Endothelial cell of umbilical vein (primary cell): ENCODE results near the gene FAM180A. TPM values are rescaled to one million over a fixed set of nuclear protein-coding genes. Genes with fewer than 3 reads are reported as not detected.

ENCODE experiments used
- BruUV-seq: library from RNA; stranded (reverse); fragments of 400-500 nt; replicated peaks from 2 replicates; lab custom pipeline; 2021; lab: Mats Ljungman, UMichigan
- CTCF ChIA-PET: fragments of 300-600, 350-600 bp; sonication (Branson Sonifier 250); formaldehyde crosslinking; loops from one replicate; lab custom pipeline; 2021; ENCODE audit warnings: antibody characterized with exemption, inconsistent platforms; lab: Charles Lee
- POLR2A ChIA-PET: fragments of 300-600, 350-600 bp; sonication (Branson Sonifier 250); formaldehyde crosslinking; loops from one replicate; lab custom pipeline; 2021; ENCODE audit warnings: antibody characterized with exemption, inconsistent platforms; lab: Charles Lee
- DNase-seq: peaks from one replicate; pipeline ENCODE4 v3.0.0-alpha.2; 2011; ENCODE audit warnings: low read depth, low spot score
- FAIRE-seq: peaks from 2 replicates; lab custom pipeline; 2011; peaks lifted over from hg19 to GRCh38; lab: Jason Lieb, UNC
- H2AFZ ChIP-seq: 2 replicates; pipeline ENCODE4 v1.6.0; 2012; ENCODE audit warnings: low read depth, low read length, control low read depth, inconsistent platforms
- H3K27ac ChIP-seq: 2 replicates; pipeline ENCODE4 v1.5.1; 2011; ENCODE audit warnings: low read depth, mild to moderate bottlenecking, control low read depth, low read length, moderate library complexity; ENCODE audit not compliant: insufficient read depth
- H3K27me3 ChIP-seq, 2 experiments: 2 replicates each; pipeline versions ENCODE4 v1.6.0 to v1.6.1; 2011; ENCODE audit warnings: low read length in 2 of 2, mixed read lengths in 1 of 2; ENCODE audit not compliant: control insufficient read depth in 2 of 2, insufficient read depth in 2 of 2
- H3K36me3 ChIP-seq, 2 experiments: 2 replicates in 1 of 2; 3 replicates in 1 of 2; pipeline ENCODE4 v1.5.1; 2011; ENCODE audit warnings: low read length in 2 of 2, mild to moderate bottlenecking in 1 of 2, moderate library complexity in 1 of 2; ENCODE audit not compliant: control insufficient read depth in 2 of 2, insufficient read depth in 2 of 2; ENCODE audit errors: extremely low read depth in 1 of 2
- H3K4me1 ChIP-seq: 3 replicates; pipeline ENCODE4 v1.5.1; 2011; ENCODE audit warnings: mild to moderate bottlenecking, low read length; ENCODE audit not compliant: control insufficient read depth, insufficient read depth; ENCODE audit errors: extremely low read depth
- H3K4me2 ChIP-seq: 2 replicates; pipeline ENCODE4 v1.6.1; 2011; ENCODE audit warnings: low read length, control low read depth, mixed read lengths; ENCODE audit not compliant: insufficient read depth
- H3K4me3 ChIP-seq, 3 experiments: fragments of 200-600 bp in 1 of 3; sonication (generic), shearing (Covaris generic) in 1 of 3; replicated peaks in 1 of 3; 2 replicates each; pipeline ENCODE4 v1.5.1; 2011 to 2016; ENCODE audit warnings: control low read depth in 3 of 3, low read length in 3 of 3, mild to moderate bottlenecking in 2 of 3, inconsistent platforms in 1 of 3, low read depth in 1 of 3, moderate library complexity in 1 of 3; ENCODE audit not compliant: insufficient read depth in 1 of 3
- H3K79me2 ChIP-seq: 2 replicates; pipeline ENCODE4 v1.6.0; 2012; ENCODE audit warnings: low read length, inconsistent platforms; ENCODE audit not compliant: control insufficient read depth, insufficient read depth
- H3K9ac ChIP-seq: replicated peaks from 2 replicates; pipeline ENCODE3; 2011; ENCODE audit warnings: low read length, control low read depth; ENCODE audit not compliant: insufficient read depth; ENCODE audit errors: extremely low read depth
- H3K9me1 ChIP-seq: replicated peaks from 3 replicates; pipeline ENCODE4 v1.6.0; 2011; ENCODE audit warnings: mild to moderate bottlenecking, low read length; ENCODE audit not compliant: control insufficient read depth, insufficient read depth; ENCODE audit errors: extremely low read depth
- H3K9me3 ChIP-seq: replicated peaks from 2 replicates; pipeline ENCODE4 v1.5.1; 2012; ENCODE audit warnings: low read length, inconsistent platforms; ENCODE audit not compliant: control insufficient read depth, insufficient read depth
- H4K20me1 ChIP-seq: replicated peaks from 2 replicates; pipeline ENCODE3; 2011; ENCODE audit warnings: mild to moderate bottlenecking, low read length; ENCODE audit not compliant: control insufficient read depth, insufficient read depth; ENCODE audit errors: extremely low read depth
- CTCF ChIP-seq, 2 donors: IDR thresholded peaks; 1 replicate in 1 of 2; 2 replicates in 1 of 2; pipeline ENCODE4 v1.5.1; 2011; ENCODE audit warnings: low read length in 2 of 2, mild to moderate bottlenecking in 2 of 2, moderate library complexity in 2 of 2, control low read depth in 1 of 2, inconsistent platforms in 1 of 2, low read depth in 1 of 2; ENCODE audit not compliant: insufficient read depth in 1 of 2; ENCODE audit errors: extremely low read depth in 1 of 2
- EZH2 ChIP-seq: IDR thresholded peaks from 2 replicates; pipeline ENCODE4 v1.6.1; 2012; ENCODE audit warnings: borderline replicate concordance, low read depth, mild to moderate bottlenecking, moderate library complexity, low read length, inconsistent platforms; ENCODE audit not compliant: severe bottlenecking
- FOS ChIP-seq: IDR thresholded peaks from 2 replicates; pipeline ENCODE4 v1.6.1; 2011; ENCODE audit warnings: mild to moderate bottlenecking, low read length, moderate library complexity, borderline replicate concordance; ENCODE audit not compliant: insufficient read depth
- GATA2 ChIP-seq: IDR thresholded peaks from 2 replicates; pipeline ENCODE4 v1.7.0; 2011; ENCODE audit warnings: low read depth, mild to moderate bottlenecking, moderate library complexity, mixed read lengths, low read length; ENCODE audit not compliant: insufficient read length, insufficient read depth
- JUN ChIP-seq: IDR thresholded peaks from 2 replicates; pipeline ENCODE4 v1.6.1; 2011; ENCODE audit warnings: borderline replicate concordance, low read depth; ENCODE audit not compliant: insufficient read length, insufficient read depth
- MAX ChIP-seq: IDR thresholded peaks from 2 replicates; pipeline ENCODE4 v1.6.1; 2011; ENCODE audit not compliant: insufficient read depth, insufficient read length
- MYC ChIP-seq: IDR thresholded peaks from one replicate; pipeline ENCODE4 v1.6.1; 2011; ENCODE audit warnings: mild to moderate bottlenecking, low read depth, low read length
- POLR2A ChIP-seq: IDR thresholded peaks from 2 replicates; pipeline ENCODE4 v1.6.1; 2012; ENCODE audit warnings: low read depth, mild to moderate bottlenecking, control low read depth, low read length
- POLR2AphosphoS5 ChIP-seq: IDR thresholded peaks from 2 replicates; pipeline ENCODE4 v1.6.1; 2012; ENCODE audit warnings: low read depth, mild to moderate bottlenecking, control low read depth, low read length, moderate library complexity; ENCODE audit not compliant: insufficient read depth
- dilution Hi-C: fragments of 300-500 bp; cut with MboI; formaldehyde crosslinking; loops from one replicate; pipeline ENCODE4 v1.15.0; 2019; ENCODE audit warnings: low sequenced_read_pairs; ENCODE audit not compliant: extremely low pct_ligation_motif_present
- intact Hi-C: fragments of 100-400 bp; cut with micrococcal nuclease; formaldehyde crosslinking; loops from one replicate; pipeline ENCODE4 v1.10.0; 2022
- polyA plus RNA-seq, 4 experiments: library from polyadenylated mRNA; depleted of rRNA in 3 of 4; stranded (reverse) in 3 of 4; unstranded in 1 of 4; fragments of >200 nt; gene quantifications; 2 replicates each; pipeline versions ENCODE4 v1.2.1 to v1.2.3, GENCODE V29; 2011 to 2012; ENCODE audit warnings: missing spikeins in 1 of 4
- total RNA-seq: library from RNA; stranded (reverse); gene quantifications from 2 replicates; pipeline ENCODE4 v1.2.3, GENCODE V29; 2021

FAM180A gene
- total and polyA plus RNA-seq, 2 donors (not counting 3 experiments of a cell fraction or from before 2014, with no cell fraction given), result not detected

DNA sequence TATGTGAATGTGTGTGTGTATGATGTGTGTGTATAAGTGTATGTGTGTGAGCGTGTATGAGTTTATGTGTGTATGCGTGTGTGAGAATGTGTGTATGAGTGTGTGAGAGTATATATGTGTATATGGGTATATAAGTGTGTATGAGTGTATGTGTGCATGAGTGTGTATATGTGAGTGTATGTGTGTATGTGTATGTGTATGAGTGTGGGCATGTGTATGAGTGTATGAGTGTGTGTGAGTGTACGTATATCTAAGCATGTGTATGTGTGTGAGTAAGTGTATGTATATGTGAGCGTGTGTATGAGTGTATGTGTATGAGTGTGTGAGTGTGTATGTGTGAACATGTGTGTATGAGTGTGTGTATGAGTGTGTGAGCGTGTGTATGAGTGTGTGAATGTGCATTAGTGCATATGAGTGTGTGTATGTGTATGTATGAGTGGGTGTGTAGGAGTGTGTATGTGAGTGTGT, 33.5 kb downstream of the FAM180A start:
- no peak for FAIRE-seq
- Histone ChIP-seq H3K36me3 (no peaks in the 10 kb centered on the region), H3K79me2 (no peaks in the 10 kb centered on the region), H3K4me2 (no peak overlapping the region), H3K9me1 (no peaks in the 10 kb centered on the region), H4K20me1 (no peaks in the 10 kb centered on the region), H3K9ac (no peak overlapping the region), H3K27me3 (no peaks in the 10 kb centered on the region), H3K27ac (no peak overlapping the region), H3K4me1 (peaks cover 15% of the 10 kb centered on the region), H2AFZ (no peak overlapping the region), H3K9me3 (no peaks in the 10 kb centered on the region), H3K4me3 (no peak overlapping the region)
- ChIA-PET POLR2A (no interaction called here), CTCF (interaction anchor here (1.0 to 1.6 kb wide), 3 partner anchors 20 to 52 kb away, joined by 3 to 7 read pairs (median 3); partner anchors contain the start of gene STMP1)
- no peak for DNase-seq
- no TSS peak for BruUV-seq
- intact Hi-C loops (no loop called here), dilution Hi-C loops (no loop called here)
- no peak for TF ChIP-seq MYC
- TF ChIP-seq POLR2AphosphoS5, result no peak
- no peak for TF ChIP-seq JUN
- no peak for TF ChIP-seq EZH2
- TF ChIP-seq CTCF (IDR thresholded peaks at IDR 0.05; ENCODE audit: extremely low read depth in 1 of 2, insufficient read depth in 1 of 2, low read depth in 1 of 2, low read length in 2 of 2), result no peak
- no peak for TF ChIP-seq FOS
- TF ChIP-seq GATA2, result no peak
- no peak for TF ChIP-seq POLR2A
- TF ChIP-seq MAX, result no peak
